H1 (cell line): ENCODE data around the gene ASTN2. TPM values are rescaled to one million over a fixed set of nuclear protein-coding genes. Genes with fewer than 3 reads are reported as not detected.

Experiments used
- CHD7 ChIP-seq: fragments of 300-600 bp; sonication (generic); IDR thresholded peaks from 2 replicates; pipeline ENCODE4 v1.7.1; 2012; ENCODE audit warnings: low read length, moderate library complexity, mild to moderate bottlenecking, inconsistent platforms; ENCODE audit not compliant: insufficient replicate concordance
- EZH2 ChIP-seq: fragments of 200-600 bp; sonication (generic); IDR thresholded peaks from 2 replicates; pipeline ENCODE4 v1.7.1; 2012; ENCODE audit warnings: low read depth, mild to moderate bottlenecking, moderate library complexity, low read length, inconsistent platforms; ENCODE audit not compliant: severe bottlenecking
- RAD21 ChIP-seq, 2 experiments: IDR thresholded peaks in 1 of 2; conservative IDR thresholded peaks in 1 of 2; 2 replicates each; pipeline ENCODE4 v1.6.1; 2011; ENCODE audit warnings: low read depth in 2 of 2, low read length in 2 of 2, improper control_type of control experiment in 1 of 2, inconsistent platforms in 1 of 2, mild to moderate bottlenecking in 1 of 2, moderate library complexity in 1 of 2
- RBBP5 ChIP-seq: IDR thresholded peaks from 2 replicates; pipeline ENCODE4 v1.7.1; 2012; ENCODE audit warnings: low read depth, mild to moderate bottlenecking, inconsistent platforms, low read length, moderate library complexity, borderline replicate concordance
- SP2 ChIP-seq: IDR thresholded peaks from 2 replicates; pipeline ENCODE4 v1.6.1; 2012; ENCODE audit warnings: mild to moderate bottlenecking, low read length, inconsistent platforms
- polyA plus RNA-seq, 7 experiments: library from polyadenylated mRNA; depleted of rRNA in 3 of 7; stranded (reverse) in 5 of 7; unstranded in 2 of 7; fragments of >200 nt in 5 of 7; fragments of 200-250 nt in 2 of 7; gene quantifications; 1 replicate in 5 of 7; 2 replicates in 1 of 7; 4 replicates in 1 of 7; pipeline versions ENCODE4 v1.2.1 to v1.2.3, GENCODE V29; 2011 to 2013; ENCODE audit warnings: missing spikeins in 2 of 7, mixed read lengths in 2 of 7
- total RNA-seq: library from RNA; stranded (reverse); fragmentation: NEBNext Ultra II Directional; extraction: Animal tissue kit (Norgen Biotek cat#: 25700); gene quantifications from 2 replicates; pipeline ENCODE4 v1.2.1, GENCODE V29; 2021

The ASTN2 gene
- total and polyA plus RNA-seq, 2 of the 8 experiments (the other 6 are each of a cell fraction or from before 2014, with no cell fraction given): 8.2 to 13.7 TPM

GRCh38 chr9:117098331-117098730, 316.5 kb downstream of the ASTN2 start (continued):
- no peak for TF ChIP-seq CHD7
- TF ChIP-seq EZH2: no peak
- no peak for TF ChIP-seq RBBP5
- TF ChIP-seq SP2: no peak
- no peak for TF ChIP-seq RAD21 (IDR thresholded peaks at IDR 0.05 in 1 of 2, conservative IDR thresholded peaks at IDR 0.05 in 1 of 2; ENCODE audit: low read depth in 2 of 2, low read length in 2 of 2)
